Thyroid gland (tissue), 4 donors: ENCODE data around the gene EML6. TPM values are rescaled to one million over a fixed set of nuclear protein-coding genes. Genes with fewer than 3 reads are reported as not detected.
A peak's percentile ranks its signal among the peaks of the same experiment; 100 is the strongest.

Experiments used
- DNase-seq, 2 donors: peaks; one replicate each; pipeline ENCODE4 v3.0.0-alpha.2; 2019
- H3K27ac ChIP-seq, 3 donors: fragments of 200-600 bp; sonication (generic); 1 replicate in 2 of 3; 2 replicates in 1 of 3; pipeline ENCODE4 v1.5.1; 2016 to 2019; ENCODE audit warnings: mild to moderate bottlenecking in 1 of 3, moderate library complexity in 1 of 3
- H3K27me3 ChIP-seq: fragments of 200-600 bp; sonication (generic); one replicate; pipeline ENCODE4 v1.5.1; 2019
- H3K36me3 ChIP-seq, 2 donors: fragments of 200-600 bp; sonication (generic); one replicate each; pipeline ENCODE4 v1.5.1; 2016 to 2019
- H3K4me1 ChIP-seq, 2 donors: fragments of 200-600 bp; sonication (generic); one replicate each; pipeline ENCODE4 v1.5.1; 2017 to 2019
- H3K4me3 ChIP-seq, 3 donors: fragments of 200-600 bp; sonication (generic); replicated peaks in 1 of 3; 1 replicate in 2 of 3; 2 replicates in 1 of 3; pipeline ENCODE4 v1.5.1; 2016; ENCODE audit warnings: mild to moderate bottlenecking in 1 of 3
- H3K9me3 ChIP-seq: fragments of 200-600 bp; sonication (generic); one replicate; pipeline ENCODE4 v1.5.1; 2017
- CTCF ChIP-seq, 6 experiments: fragments of 200-600 bp in 3 of 6; fragments of 450-650 bp in 3 of 6; sonication (generic) in 3 of 6; IDR thresholded peaks; one replicate each; pipeline ENCODE4 v1.5.1; 2016 to 2019; ENCODE audit warnings: antibody characterized with exemption in 6 of 6, mild to moderate bottlenecking in 2 of 6, inconsistent platforms in 1 of 6, moderate library complexity in 1 of 6
- POLR2A ChIP-seq, 2 donors: fragments of 450-650 bp; IDR thresholded peaks; one replicate each; pipeline ENCODE4 v1.6.1; 2017; ENCODE audit warnings: antibody characterized with exemption in 2 of 2, mild to moderate bottlenecking in 2 of 2, moderate library complexity in 1 of 2
- WGBS, 2 donors: methylation state at CpG; one replicate each; pipeline ENCODE4 v1.1.5; 2017; 5-methylcytosine and 5-hydroxymethylcytosine counted together
- intact Hi-C: fragments of 100-400 bp; cut with DNase I; formaldehyde crosslinking; loops from one replicate; pipeline ENCODE4 v1.15.1; 2023
- total RNA-seq, 4 donors: library from RNA; depleted of rRNA; stranded (reverse); fragments of >200 nt; gene quantifications; one replicate each; pipeline ENCODE4 v1.2.3, GENCODE V29; 2016

Gene EML6
- total RNA-seq, 4 donors from 2014 or later: 5.6 to 24.8 (median 20.3) TPM

- intact Hi-C loops: no loop called here
- 96 to 97% methylated on average over 2 of the region's 2 CpGs for WGBS, 2 donors
Observed at GRCh38 chr2:54975175-54975574, 251.7 kb downstream of the EML6 start.

GRCh38 chr2:54975598-54976492 lies 252.4 kb downstream of the EML6 start:
- no peak overlapping the region for H3K4me3 ChIP-seq
- TF ChIP-seq CTCF (IDR thresholded peaks at IDR 0.05) (no peak), POLR2A (IDR thresholded peaks at IDR 0.05) (no peak)
- 87 to 88% methylated on average over 4 of the region's 4 CpGs for WGBS, 2 donors
- H3K4me1 ChIP-seq: peaks cover 29 to 33% of the 10 kb centered on the region in 2 donors
- H3K27ac ChIP-seq: no peak overlapping the region
- no peaks in the 10 kb centered on the region for H3K27me3 ChIP-seq
- DNase-seq: no peak
- intact Hi-C loops: no loop called here
- H3K36me3 ChIP-seq: no peaks in the 10 kb centered on the region
- no peaks in the 10 kb centered on the region for H3K9me3 ChIP-seq

More at GRCh38 chr2:54975175-54975574, 251.7 kb downstream of the EML6 start:
- H3K9me3 ChIP-seq: no peaks in the 10 kb centered on the region
- no peaks in the 10 kb centered on the region for H3K27me3 ChIP-seq
- DNase-seq: no peak
- peaks cover 23 to 33% of the 10 kb centered on the region in 2 donors for H3K4me1 ChIP-seq
- TF ChIP-seq POLR2A (IDR thresholded peaks at IDR 0.05) (no peak), CTCF (IDR thresholded peaks at IDR 0.05) (no peak)
- no peak overlapping the region for H3K4me3 ChIP-seq
- H3K36me3 ChIP-seq: no peaks in the 10 kb centered on the region
- no peak overlapping the region for H3K27ac ChIP-seq

GRCh38 chr2:54977149-54977548 lies 253.7 kb downstream of the EML6 start:
- H3K27me3 ChIP-seq: no peaks in the 10 kb centered on the region
- no peaks in the 10 kb centered on the region for H3K36me3 ChIP-seq
- intact Hi-C loops: no loop called here
- no peak overlapping the region for H3K4me3 ChIP-seq
- DNase-seq: no peak
- no peak for TF ChIP-seq POLR2A (IDR thresholded peaks at IDR 0.05)
- no peak for TF ChIP-seq CTCF (IDR thresholded peaks at IDR 0.05)
- H3K4me1 ChIP-seq: peaks cover 29 to 37% of the 10 kb centered on the region in 2 donors
- H3K9me3 ChIP-seq: no peaks in the 10 kb centered on the region
- 65 to 67% methylated on average over 2 of the region's 2 CpGs for WGBS, 2 donors
- H3K27ac ChIP-seq: no peak overlapping the region

- intact Hi-C loops: no loop called here
- TF ChIP-seq CTCF (IDR thresholded peaks at IDR 0.05) (no peak), POLR2A (IDR thresholded peaks at IDR 0.05) (no peak)
- 52 to 66% methylated on average over 4 of the region's 4 CpGs for WGBS, 2 donors
- H3K4me3 ChIP-seq: no peak overlapping the region
- peaks cover 35 to 49% of the 10 kb centered on the region in 2 donors for H3K4me1 ChIP-seq
- H3K36me3 ChIP-seq: no peaks in the 10 kb centered on the region
- H3K27me3 ChIP-seq: no peaks in the 10 kb centered on the region
- H3K27ac ChIP-seq: peak overlapping the region in 2 of 3 donors; percentile 34 to 49
- H3K9me3 ChIP-seq: no peaks in the 10 kb centered on the region
- peak; percentile 76 to 83 for DNase-seq
Observed at GRCh38 chr2:54979321-54980044, 256.0 kb downstream of the EML6 start.
